ENCODE results near the gene GALP.

GRCh38 chr19:56209091-56209490 lies 33.3 kb downstream of the GALP start:
- TF ChIP-seq CTCF (IDR thresholded peaks at IDR 0.05; ENCODE audit: insufficient read depth, low read depth, low read length) (no peak), EZH2 (IDR thresholded peaks at IDR 0.05; ENCODE audit: insufficient read depth, low read length) (no peak)
